H1 (cell line): Measurements from ENCODE around the gene PITX1. TPM values are rescaled to one million over a fixed set of nuclear protein-coding genes. Genes with fewer than 3 reads are reported as not detected.

ENCODE experiments used
- CTCF ChIA-PET: fragments of 300-600 bp; sonication (Branson Sonifier 250); formaldehyde crosslinking; loops from one replicate; lab custom pipeline; 2021; ENCODE audit not compliant: partially characterized antibody; lab: Charles Lee
- POLR2A ChIA-PET: fragments of 300-600 bp; sonication (Branson Sonifier 250); formaldehyde crosslinking; loops from one replicate; lab custom pipeline; 2021; ENCODE audit warnings: inconsistent platforms; ENCODE audit not compliant: partially characterized antibody; lab: Charles Lee
- DNase-seq, 2 experiments: peaks; one replicate each; pipeline versions ENCODE4 v3.0.0 to v3.0.0-alpha.2; 2010 to 2022; ENCODE audit warnings: low spot score in 2 of 2, low read depth in 1 of 2, mixed read lengths in 1 of 2
- FAIRE-seq: peaks from 2 replicates; lab custom pipeline; 2011; peaks lifted over from hg19 to GRCh38; lab: Jason Lieb, UNC
- H2AFZ ChIP-seq: 2 replicates; pipeline ENCODE4 v1.8.1; 2012; ENCODE audit warnings: low read length, inconsistent platforms
- H2AK5ac ChIP-seq: 2 replicates; pipeline ENCODE4 v1.6.1; 2013; ENCODE audit warnings: low read depth, low read length
- H2BK120ac ChIP-seq: replicated peaks from 2 replicates; pipeline ENCODE3; 2013; ENCODE audit warnings: low read depth, low read length, inconsistent platforms
- H2BK12ac ChIP-seq: 2 replicates; pipeline ENCODE4 v1.6.1; 2013; ENCODE audit warnings: low read depth, low read length
- H2BK15ac ChIP-seq: 2 replicates; pipeline ENCODE4 v1.6.1; 2013; ENCODE audit warnings: low read length
- H2BK20ac ChIP-seq: 2 replicates; pipeline ENCODE4 v1.6.1; 2013; ENCODE audit warnings: low read length
- H2BK5ac ChIP-seq: 2 replicates; pipeline ENCODE4 v1.6.1; 2013; ENCODE audit warnings: low read depth, low read length
- H3K14ac ChIP-seq: 2 replicates; pipeline ENCODE4 v1.6.1; 2013; ENCODE audit warnings: inconsistent platforms; ENCODE audit not compliant: insufficient read length
- H3K18ac ChIP-seq: 2 replicates; pipeline ENCODE4 v1.6.1; 2013; ENCODE audit warnings: low read length; ENCODE audit errors: extremely low read depth
- H3K23ac ChIP-seq: 2 replicates; pipeline ENCODE4 v1.6.1; 2013; ENCODE audit warnings: inconsistent platforms; ENCODE audit not compliant: insufficient read length
- H3K23me2 ChIP-seq: 2 replicates; pipeline ENCODE4 v1.6.1; 2013; ENCODE audit warnings: low read depth, low read length
- H3K27ac ChIP-seq: 2 replicates; pipeline ENCODE4 v1.6.1; 2011; ENCODE audit warnings: low read depth, low read length, inconsistent platforms
- H3K27me3 ChIP-seq, 4 experiments: replicated peaks in 1 of 4; 1 replicate in 1 of 4; 2 replicates in 3 of 4; pipeline versions ENCODE4 v1.6.1 to v1.8.1; 2011 to 2013; ENCODE audit warnings: low read length in 3 of 4, mild to moderate bottlenecking in 3 of 4, inconsistent platforms in 2 of 4, mixed read lengths in 2 of 4, moderate library complexity in 1 of 4; ENCODE audit not compliant: control insufficient read depth in 3 of 4, insufficient read depth in 3 of 4; ENCODE audit errors: extremely low read depth in 1 of 4
- H3K36me3 ChIP-seq, 4 experiments: 2 replicates each; pipeline versions ENCODE4 v1.6.1 to v1.8.1; 2011 to 2013; ENCODE audit warnings: mild to moderate bottlenecking in 4 of 4, low read length in 3 of 4, moderate library complexity in 2 of 4, control low read depth in 1 of 4, inconsistent platforms in 1 of 4; ENCODE audit not compliant: insufficient read depth in 4 of 4, control insufficient read depth in 2 of 4
- H3K4ac ChIP-seq: replicated peaks from 2 replicates; pipeline ENCODE3; 2013; ENCODE audit warnings: low read length, low read depth, mixed read lengths, inconsistent platforms; ENCODE audit not compliant: insufficient read length
- H3K4me1 ChIP-seq, 4 experiments: replicated peaks in 1 of 4; 1 replicate in 1 of 4; 2 replicates in 3 of 4; pipeline versions ENCODE4 v1.6.1 to v1.8.1; 2011 to 2013; ENCODE audit warnings: low read length in 3 of 4, inconsistent platforms in 2 of 4, mixed read lengths in 1 of 4; ENCODE audit not compliant: insufficient read depth in 4 of 4, control insufficient read depth in 3 of 4
- H3K4me2 ChIP-seq, 2 experiments: 2 replicates each; pipeline versions ENCODE4 v1.6.1 to v1.8.1; 2011 to 2013; ENCODE audit warnings: low read depth in 2 of 2, low read length in 2 of 2, control low read depth in 1 of 2, inconsistent platforms in 1 of 2, mild to moderate bottlenecking in 1 of 2; ENCODE audit not compliant: insufficient read depth in 1 of 2
- H3K4me3 ChIP-seq, 4 experiments: fragments of 200-600, 300-600 bp in 1 of 4; sonication (generic), shearing (Covaris generic), sonication (Bioruptor Twin) in 1 of 4; 2 replicates each; pipeline versions ENCODE4 v1.5.1 to v1.8.1; 2011 to 2016; ENCODE audit warnings: low read length in 4 of 4, low read depth in 3 of 4, control low read depth in 2 of 4, inconsistent platforms in 2 of 4, mild to moderate bottlenecking in 2 of 4, mixed read lengths in 1 of 4, moderate library complexity in 1 of 4; ENCODE audit not compliant: insufficient read depth in 2 of 4; ENCODE audit errors: extremely low read depth in 1 of 4
- H3K56ac ChIP-seq: replicated peaks from 2 replicates; pipeline ENCODE3; 2013; ENCODE audit warnings: low read depth, mild to moderate bottlenecking, mixed read lengths, low read length, inconsistent platforms; ENCODE audit not compliant: insufficient read length
- H3K79me1 ChIP-seq: 2 replicates; pipeline ENCODE4 v1.6.1; 2013; ENCODE audit warnings: low read depth, low read length, control low read depth
- H3K79me2 ChIP-seq, 2 experiments: 2 replicates each; pipeline versions ENCODE4 v1.6.1 to v1.8.1; 2012 to 2013; ENCODE audit warnings: low read length in 2 of 2, mild to moderate bottlenecking in 2 of 2, inconsistent platforms in 1 of 2; ENCODE audit not compliant: insufficient read depth in 2 of 2, control insufficient read depth in 1 of 2
- H3K9ac ChIP-seq, 4 experiments: replicated peaks in 1 of 4; 1 replicate in 1 of 4; 2 replicates in 3 of 4; pipeline versions ENCODE4 v1.6.1 to v1.8.1; 2011 to 2013; ENCODE audit warnings: low read depth in 3 of 4, low read length in 3 of 4, control low read depth in 2 of 4, mild to moderate bottlenecking in 2 of 4, moderate library complexity in 2 of 4, inconsistent platforms in 1 of 4; ENCODE audit errors: extremely low read depth in 1 of 4
- H3K9me3 ChIP-seq, 2 experiments: 2 replicates each; pipeline versions ENCODE4 v1.6.1 to v1.8.1; 2012 to 2013; ENCODE audit warnings: mild to moderate bottlenecking in 2 of 2, moderate library complexity in 2 of 2, control low read depth in 1 of 2, inconsistent platforms in 1 of 2, low read depth in 1 of 2, low read length in 1 of 2, mixed read lengths in 1 of 2; ENCODE audit not compliant: insufficient read depth in 2 of 2
- H4K20me1 ChIP-seq, 2 experiments: replicated peaks in 1 of 2; 2 replicates each; pipeline versions ENCODE3 to v1.8.1; 2011 to 2013; ENCODE audit warnings: inconsistent platforms in 2 of 2, low read length in 2 of 2, mild to moderate bottlenecking in 1 of 2; ENCODE audit not compliant: insufficient read depth in 2 of 2, control insufficient read depth in 1 of 2
- H4K5ac ChIP-seq: 2 replicates; pipeline ENCODE4 v1.6.1; 2013; ENCODE audit warnings: low read length, low read depth, mixed read lengths, inconsistent platforms; ENCODE audit not compliant: insufficient read length
- H4K8ac ChIP-seq: 2 replicates; pipeline ENCODE4 v1.8.0; 2013; ENCODE audit warnings: mild to moderate bottlenecking, moderate library complexity, low read length, inconsistent platforms; ENCODE audit not compliant: insufficient read depth; ENCODE audit errors: extremely low read depth
- H4K91ac ChIP-seq: replicated peaks from 2 replicates; pipeline ENCODE3; 2013; ENCODE audit warnings: low read length, mixed read lengths, inconsistent platforms; ENCODE audit not compliant: insufficient read length
- ASH2L ChIP-seq: fragments of 200-600, 300-600 bp; sonication (generic); IDR thresholded peaks from one replicate; pipeline ENCODE4 v1.7.1; 2017; ENCODE audit warnings: low read length
- CHD1 ChIP-seq: IDR thresholded peaks from 2 replicates; pipeline ENCODE4 v1.6.1; 2012; ENCODE audit warnings: low read depth, low read length, improper control_type of control experiment
- CTBP2 ChIP-seq: IDR thresholded peaks from 2 replicates; pipeline ENCODE4 v1.7.0; 2011; ENCODE audit warnings: borderline replicate concordance, mild to moderate bottlenecking, moderate library complexity, mixed read lengths, low read length; ENCODE audit not compliant: insufficient read depth, insufficient read length
- EGR1 ChIP-seq: IDR thresholded peaks from 2 replicates; pipeline ENCODE4 v1.6.1; 2011; ENCODE audit warnings: low read depth, low read length, borderline replicate concordance
- GABPA ChIP-seq: IDR thresholded peaks from 2 replicates; pipeline ENCODE4 v1.6.1; 2011; ENCODE audit warnings: mild to moderate bottlenecking, low read length, moderate library complexity, borderline replicate concordance; ENCODE audit not compliant: insufficient read depth
- MAX ChIP-seq: IDR thresholded peaks from 2 replicates; pipeline ENCODE4 v1.6.1; 2012; ENCODE audit warnings: inconsistent platforms
- POU5F1 ChIP-seq: IDR thresholded peaks from 2 replicates; pipeline ENCODE4 v1.6.1; 2011; ENCODE audit warnings: low read depth, mild to moderate bottlenecking, low read length, moderate library complexity
- RAD21 ChIP-seq, 2 experiments: IDR thresholded peaks in 1 of 2; conservative IDR thresholded peaks in 1 of 2; 2 replicates each; pipeline ENCODE4 v1.6.1; 2011; ENCODE audit warnings: low read depth in 2 of 2, low read length in 2 of 2, improper control_type of control experiment in 1 of 2, inconsistent platforms in 1 of 2, mild to moderate bottlenecking in 1 of 2, moderate library complexity in 1 of 2
- SAP30 ChIP-seq: fragments of 300-600 bp; sonication (generic); IDR thresholded peaks from 2 replicates; pipeline ENCODE4 v1.7.1; 2012; ENCODE audit warnings: low read length, moderate library complexity, mild to moderate bottlenecking, inconsistent platforms; ENCODE audit not compliant: insufficient read depth, insufficient replicate concordance
- SIRT6 ChIP-seq: IDR thresholded peaks from one replicate; pipeline ENCODE4 v1.7.1; 2012; ENCODE audit warnings: low read length, inconsistent platforms
- SUZ12 ChIP-seq: fragments of 200-600 bp; sonication (generic); IDR thresholded peaks from 2 replicates; pipeline ENCODE4 v1.6.1; 2012; ENCODE audit warnings: mild to moderate bottlenecking, inconsistent platforms, low read length, moderate library complexity, mixed read lengths
- TAF7 ChIP-seq: optimal IDR thresholded peaks from 2 replicates; pipeline ENCODE3; 2011; ENCODE audit warnings: low read depth, mild to moderate bottlenecking, inconsistent platforms, low read length, moderate library complexity, borderline replicate concordance
- ZNF274 ChIP-seq: IDR thresholded peaks from 2 replicates; pipeline ENCODE4 v1.7.0; 2012; ENCODE audit warnings: low read length, borderline replicate concordance; ENCODE audit errors: extremely low read depth
- WGBS, 2 experiments: shearing (Covaris generic) in 1 of 2; methylation state at CpG; one replicate each; pipeline versions ENCODE4 v1.1.6 to v1.1.7; 2013 to 2015; ENCODE audit warnings: low lambda C conversion rate in 2 of 2, mixed read lengths in 2 of 2, inconsistent platforms in 1 of 2, low coverage in 1 of 2, missing lambda C conversion rate in 1 of 2; ENCODE audit not compliant: insufficient replicate concordance in 2 of 2, insufficient coverage in 1 of 2, insufficient read length in 1 of 2; ENCODE audit errors: extremely low coverage in 1 of 2, missing lambda C conversion rate in 1 of 2; 5-methylcytosine and 5-hydroxymethylcytosine counted together
- polyA plus RNA-seq, 7 experiments: library from polyadenylated mRNA; depleted of rRNA in 3 of 7; stranded (reverse) in 5 of 7; unstranded in 2 of 7; fragments of >200 nt in 5 of 7; fragments of 200-250 nt in 2 of 7; gene quantifications; 1 replicate in 5 of 7; 2 replicates in 1 of 7; 4 replicates in 1 of 7; pipeline versions ENCODE4 v1.2.1 to v1.2.3, GENCODE V29; 2011 to 2013; ENCODE audit warnings: missing spikeins in 2 of 7, mixed read lengths in 2 of 7
- total RNA-seq: library from RNA; stranded (reverse); fragmentation: NEBNext Ultra II Directional; extraction: Animal tissue kit (Norgen Biotek cat#: 25700); gene quantifications from 2 replicates; pipeline ENCODE4 v1.2.1, GENCODE V29; 2021

PITX1 gene
- total and polyA plus RNA-seq, 2 of the 8 experiments (the other 6 are each of a cell fraction or from before 2014, with no cell fraction given) = 0.03 TPM; not detected in 1

DNA sequence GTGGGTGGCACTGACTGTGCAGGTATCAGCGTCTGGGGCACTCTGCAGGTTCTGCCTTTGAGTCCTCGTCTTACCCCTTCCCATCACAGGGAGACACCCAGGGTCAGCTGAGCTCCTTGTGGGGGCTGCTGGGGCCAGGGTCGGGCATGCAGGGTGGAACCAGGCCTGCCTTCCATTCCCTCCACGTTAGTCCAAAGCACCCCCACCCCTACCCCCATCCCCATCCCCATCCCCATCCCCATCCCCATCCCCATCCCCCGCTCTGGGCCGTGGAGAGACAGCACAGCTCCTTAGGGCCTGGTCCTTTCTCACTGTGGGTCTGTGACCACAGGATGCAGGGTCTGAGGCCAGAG is 1.6 kb upstream of the PITX1 start:
- Histone ChIP-seq H3K79me1 (0 out of 2 replicates have a peak, but pooled peaks cover 2% of the 10 kb centered on the region), H4K8ac (no peak overlapping the region), H3K23ac (no peak overlapping the region), H2BK5ac (no peak overlapping the region), H3K4me2 (no peak overlapping the region; a peak in 1 of 4 replicates), H3K9me3 (no peaks in the 10 kb centered on the region), H3K4me3 (no peak overlapping the region), H4K20me1 (peaks cover 36 to 54% of the 10 kb centered on the region in 2 experiments), H2BK12ac (0 out of 2 replicates have a peak overlapping the region, but pooled peaks have one; percentile 84), H3K79me2 (no peaks in the 10 kb centered on the region), H3K56ac (no peak overlapping the region), H2AFZ (no peak overlapping the region), H2BK15ac (no peak overlapping the region), H3K18ac (no peak overlapping the region; the same call in 1 of the 2 replicates), H3K27me3 (peaks cover 94 to 99% (median 96%) of the 10 kb centered on the region in 4 experiments), H2AK5ac (0 out of 2 replicates have a peak overlapping the region, but pooled peaks have one; percentile 39), H4K91ac (no peak overlapping the region), H3K23me2 (peaks cover 13% of the 10 kb centered on the region; the same call in 1 of the 2 replicates), H3K27ac (no peak overlapping the region), H3K36me3 (peaks cover 0 to 9% (median 0%) of the 10 kb centered on the region in 4 experiments; a peak in 1 of 8 replicates), H2BK120ac (no peak overlapping the region), H3K4ac (no peak overlapping the region), H3K4me1 (peaks cover 0 to 32% (median 24%) of the 10 kb centered on the region in 4 experiments; a peak in 5 of 7 replicates), H4K5ac (no peak overlapping the region), H2BK20ac (0 out of 2 replicates have a peak overlapping the region, but pooled peaks have one; percentile 80), H3K14ac (no peak overlapping the region), H3K9ac (no peak overlapping the region)
- no peak for DNase-seq
- FAIRE-seq = no peak
- 22% methylated on average over 5 of the region's 6 CpGs; no CpG with 5 or more reads in 1 of the 2 experiments for WGBS, 2 experiments
- CTCF ChIA-PET = interaction anchor here (1.0 to 2.6 kb wide), 9 partner anchors 9 to 296 kb away, joined by 3 to 10 read pairs (median 4); no protein-coding TSS in a partner anchor
- POLR2A ChIA-PET = interaction anchor here (1.0 to 1.2 kb wide), 2 partner anchors 10 kb away, joined by 4 read pairs; no protein-coding TSS in a partner anchor
- TF ChIP-seq SIRT6 = no peak
- no peak for TF ChIP-seq CHD1
- TF ChIP-seq RAD21 (IDR thresholded peaks at IDR 0.05 in 1 of 2, conservative IDR thresholded peaks at IDR 0.05 in 1 of 2; ENCODE audit: low read depth in 2 of 2, low read length in 2 of 2) = no peak
- TF ChIP-seq POU5F1 = no peak
- TF ChIP-seq EGR1 = no peak
- TF ChIP-seq GABPA = no peak
- TF ChIP-seq ASH2L = no peak
- no peak for TF ChIP-seq ZNF274
- TF ChIP-seq SAP30 = no peak
- TF ChIP-seq SUZ12 = no peak
- TF ChIP-seq TAF7 = no peak
- TF ChIP-seq CTBP2 = no peak
- TF ChIP-seq MAX = no peak
